ENCODE measurements around the gene HOXC9. TPM values are rescaled to one million over a fixed set of nuclear protein-coding genes. Genes with fewer than 3 reads are reported as not detected.

The HOXC9 gene
- total RNA-seq, 2 donors from 2014 or later, result not detected

- no peak for DNase-seq (ENCODE audit: low spot score)
- H3K27ac ChIP-seq, result no peak overlapping the region
- no peaks in the 10 kb centered on the region for H3K9me3 ChIP-seq
- no peak for TF ChIP-seq CTCF (IDR thresholded peaks at IDR 0.05)
- peaks cover 0 to 18% of the 10 kb centered on the region in 2 donors for H3K4me1 ChIP-seq
- peak overlapping the region in 1 of 2 donors; percentile 30 for H3K4me3 ChIP-seq
- no peaks in the 10 kb centered on the region for H3K36me3 ChIP-seq
- H3K27me3 ChIP-seq, result peaks cover 48 to 62% of the 10 kb centered on the region in 2 donors
These were observed 6.7 kb downstream of the HOXC9 start for GRCh38 chr12:54006559-54007220.

- no peak overlapping the region for H3K27ac ChIP-seq
- peaks cover 46 to 56% of the 10 kb centered on the region in 2 donors for H3K27me3 ChIP-seq
- DNase-seq (ENCODE audit: low spot score), result no peak
- no peak for TF ChIP-seq CTCF (IDR thresholded peaks at IDR 0.05)
- H3K4me3 ChIP-seq, result no peak overlapping the region
- no peaks in the 10 kb centered on the region for H3K9me3 ChIP-seq
- no peaks in the 10 kb centered on the region for H3K36me3 ChIP-seq
- peaks cover 0 to 18% of the 10 kb centered on the region in 2 donors for H3K4me1 ChIP-seq
These were observed 7.7 kb downstream of the HOXC9 start for GRCh38 chr12:54007538-54008259.

GRCh38 chr12:54008260-54008552, 8.2 kb downstream of the HOXC9 start:
- Histone ChIP-seq H3K36me3 (no peaks in the 10 kb centered on the region), H3K27ac (no peak overlapping the region), H3K4me3 (no peak overlapping the region), H3K9me3 (no peaks in the 10 kb centered on the region), H3K27me3 (peaks cover 42 to 51% of the 10 kb centered on the region in 2 donors), H3K4me1 (peaks cover 0 to 18% of the 10 kb centered on the region in 2 donors)
- DNase-seq (ENCODE audit: low spot score), result no peak
- TF ChIP-seq CTCF (IDR thresholded peaks at IDR 0.05), result no peak

DNA sequence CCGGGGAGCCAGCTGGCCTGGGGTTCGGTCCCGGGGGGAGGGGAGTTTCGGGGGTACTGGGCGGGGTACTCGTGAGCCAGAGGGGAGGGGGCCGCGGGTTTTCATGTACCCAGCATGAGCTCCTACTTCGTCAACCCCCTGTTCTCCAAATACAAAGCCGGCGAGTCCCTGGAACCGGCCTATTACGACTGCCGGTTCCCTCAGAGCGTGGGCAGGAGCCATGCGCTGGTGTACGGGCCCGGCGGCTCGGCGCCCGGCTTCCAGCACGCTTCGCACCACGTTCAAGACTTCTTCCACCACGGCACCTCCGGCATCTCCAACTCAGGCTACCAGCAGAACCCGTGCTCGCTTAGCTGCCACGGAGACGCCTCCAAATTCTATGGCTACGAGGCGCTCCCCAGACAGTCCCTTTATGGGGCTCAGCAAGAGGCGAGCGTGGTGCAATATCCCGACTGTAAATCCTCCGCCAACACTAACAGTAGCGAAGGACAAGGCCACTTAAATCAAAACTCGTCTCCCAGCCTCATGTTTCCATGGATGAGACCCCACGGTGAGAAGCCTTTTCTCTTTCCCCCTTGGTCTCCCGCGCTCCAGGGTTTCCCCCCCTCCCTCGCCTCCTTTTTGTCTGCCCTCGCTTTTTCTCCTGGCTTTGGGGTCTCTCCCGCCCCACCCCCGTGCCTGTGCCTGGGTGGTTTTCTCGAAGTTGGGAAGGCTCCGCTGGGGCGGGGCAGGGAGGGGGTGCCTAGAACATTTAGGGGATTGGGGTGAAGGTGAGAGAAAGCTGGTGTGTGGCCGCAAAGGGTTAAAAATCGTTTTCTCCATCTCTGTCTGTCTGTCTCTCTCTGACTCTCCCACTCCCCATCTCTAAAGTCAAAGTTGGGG, 9.5 kb downstream of the HOXC9 start:
- Histone ChIP-seq H3K9me3 (no peaks in the 10 kb centered on the region), H3K4me3 (peak overlapping the region in 1 of 2 donors; percentile 25), H3K27me3 (peaks cover 46 to 59% of the 10 kb centered on the region in 2 donors), H3K36me3 (no peaks in the 10 kb centered on the region), H3K27ac (no peak overlapping the region), H3K4me1 (peaks cover 0 to 21% of the 10 kb centered on the region in 2 donors)
- DNase-seq (ENCODE audit: low spot score), result no peak
- no peak for TF ChIP-seq CTCF (IDR thresholded peaks at IDR 0.05)

DNA sequence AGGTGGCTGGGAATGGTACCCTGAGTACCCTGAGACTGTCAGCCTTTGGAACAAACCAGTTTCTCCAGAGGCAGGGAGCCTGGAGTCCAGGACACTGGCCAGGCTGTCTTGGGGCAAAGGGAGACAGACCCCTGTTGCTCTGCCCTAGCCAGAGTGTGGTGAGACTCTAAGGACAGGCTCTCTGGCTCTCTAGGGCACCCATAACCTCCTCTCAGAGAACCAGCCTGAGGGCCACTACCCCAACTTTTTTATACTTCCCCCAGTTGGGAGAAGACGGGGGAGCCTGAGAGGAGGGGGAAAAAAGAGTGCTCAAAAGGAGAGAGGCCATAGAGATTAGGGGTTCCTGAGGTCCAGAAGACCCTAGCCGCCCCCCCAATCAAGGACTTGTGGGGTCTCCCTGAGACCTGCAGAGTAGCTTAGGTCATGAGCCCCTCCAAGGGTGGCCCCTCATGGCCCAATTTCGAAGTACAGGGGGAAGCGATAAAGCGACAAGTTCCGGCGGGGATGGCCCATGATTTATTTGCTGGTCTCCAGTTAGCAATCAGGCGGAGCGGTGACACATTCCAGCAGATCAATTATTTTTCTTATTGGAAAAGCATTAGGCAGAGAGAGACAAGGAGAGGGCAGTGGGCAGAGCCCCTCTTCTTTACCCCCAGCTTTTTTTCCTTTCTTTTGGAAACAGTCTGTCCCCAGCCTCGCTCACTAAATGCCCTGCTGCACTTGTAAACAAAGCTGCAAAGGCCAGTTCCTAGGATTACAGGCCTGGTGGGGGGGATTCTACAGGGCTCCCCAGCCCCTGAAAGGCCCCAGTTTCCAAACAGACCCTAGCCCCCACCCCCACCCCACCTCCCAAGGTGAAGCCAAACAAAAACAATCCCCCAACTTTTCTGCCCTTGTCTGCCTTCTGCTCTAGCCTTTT, 10.4 kb downstream of the HOXC9 start:
- H3K27me3 ChIP-seq, result peaks cover 48 to 68% of the 10 kb centered on the region in 2 donors
- H3K36me3 ChIP-seq, result no peaks in the 10 kb centered on the region
- no peak overlapping the region for H3K4me3 ChIP-seq
- no peaks in the 10 kb centered on the region for H3K9me3 ChIP-seq
- H3K4me1 ChIP-seq, result peaks cover 0 to 25% of the 10 kb centered on the region in 2 donors
- no peak for TF ChIP-seq CTCF (IDR thresholded peaks at IDR 0.05)
- no peak for DNase-seq (ENCODE audit: low spot score)
- H3K27ac ChIP-seq, result no peak overlapping the region
